ENCODE results near the gene MAGI1.

Gene MAGI1

GRCh38 chr3:65883613-65884012, 155.1 kb downstream of the MAGI1 start:
- no peak overlapping the region for H3K4me3 ChIP-seq (replicated peaks; ENCODE audit: insufficient read depth, low read length)
- TF ChIP-seq, protein P1, sequence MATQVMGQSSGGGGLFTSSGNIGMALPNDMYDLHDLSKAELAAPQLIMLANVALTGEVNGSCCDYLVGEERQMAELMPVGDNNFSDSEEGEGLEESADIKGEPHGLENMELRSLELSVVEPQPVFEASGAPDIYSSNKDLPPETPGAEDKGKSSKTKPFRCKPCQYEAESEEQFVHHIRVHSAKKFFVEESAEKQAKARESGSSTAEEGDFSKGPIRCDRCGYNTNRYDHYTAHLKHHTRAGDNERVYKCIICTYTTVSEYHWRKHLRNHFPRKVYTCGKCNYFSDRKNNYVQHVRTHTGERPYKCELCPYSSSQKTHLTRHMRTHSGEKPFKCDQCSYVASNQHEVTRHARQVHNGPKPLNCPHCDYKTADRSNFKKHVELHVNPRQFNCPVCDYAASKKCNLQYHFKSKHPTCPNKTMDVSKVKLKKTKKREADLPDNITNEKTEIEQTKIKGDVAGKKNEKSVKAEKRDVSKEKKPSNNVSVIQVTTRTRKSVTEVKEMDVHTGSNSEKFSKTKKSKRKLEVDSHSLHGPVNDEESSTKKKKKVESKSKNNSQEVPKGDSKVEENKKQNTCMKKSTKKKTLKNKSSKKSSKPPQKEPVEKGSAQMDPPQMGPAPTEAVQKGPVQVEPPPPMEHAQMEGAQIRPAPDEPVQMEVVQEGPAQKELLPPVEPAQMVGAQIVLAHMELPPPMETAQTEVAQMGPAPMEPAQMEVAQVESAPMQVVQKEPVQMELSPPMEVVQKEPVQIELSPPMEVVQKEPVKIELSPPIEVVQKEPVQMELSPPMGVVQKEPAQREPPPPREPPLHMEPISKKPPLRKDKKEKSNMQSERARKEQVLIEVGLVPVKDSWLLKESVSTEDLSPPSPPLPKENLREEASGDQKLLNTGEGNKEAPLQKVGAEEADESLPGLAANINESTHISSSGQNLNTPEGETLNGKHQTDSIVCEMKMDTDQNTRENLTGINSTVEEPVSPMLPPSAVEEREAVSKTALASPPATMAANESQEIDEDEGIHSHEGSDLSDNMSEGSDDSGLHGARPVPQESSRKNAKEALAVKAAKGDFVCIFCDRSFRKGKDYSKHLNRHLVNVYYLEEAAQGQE (IDR thresholded peaks at IDR 0.05; ENCODE audit: insufficient replicate concordance, low read depth): no peak
- TF ChIP-seq, protein P2, sequence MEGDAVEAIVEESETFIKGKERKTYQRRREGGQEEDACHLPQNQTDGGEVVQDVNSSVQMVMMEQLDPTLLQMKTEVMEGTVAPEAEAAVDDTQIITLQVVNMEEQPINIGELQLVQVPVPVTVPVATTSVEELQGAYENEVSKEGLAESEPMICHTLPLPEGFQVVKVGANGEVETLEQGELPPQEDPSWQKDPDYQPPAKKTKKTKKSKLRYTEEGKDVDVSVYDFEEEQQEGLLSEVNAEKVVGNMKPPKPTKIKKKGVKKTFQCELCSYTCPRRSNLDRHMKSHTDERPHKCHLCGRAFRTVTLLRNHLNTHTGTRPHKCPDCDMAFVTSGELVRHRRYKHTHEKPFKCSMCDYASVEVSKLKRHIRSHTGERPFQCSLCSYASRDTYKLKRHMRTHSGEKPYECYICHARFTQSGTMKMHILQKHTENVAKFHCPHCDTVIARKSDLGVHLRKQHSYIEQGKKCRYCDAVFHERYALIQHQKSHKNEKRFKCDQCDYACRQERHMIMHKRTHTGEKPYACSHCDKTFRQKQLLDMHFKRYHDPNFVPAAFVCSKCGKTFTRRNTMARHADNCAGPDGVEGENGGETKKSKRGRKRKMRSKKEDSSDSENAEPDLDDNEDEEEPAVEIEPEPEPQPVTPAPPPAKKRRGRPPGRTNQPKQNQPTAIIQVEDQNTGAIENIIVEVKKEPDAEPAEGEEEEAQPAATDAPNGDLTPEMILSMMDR (IDR thresholded peaks at IDR 0.05; ENCODE audit: insufficient read depth, low read length): no peak
- TF ChIP-seq POLR2AphosphoS5 (IDR thresholded peaks at IDR 0.05; ENCODE audit: low read depth): no peak
- no peak for TF ChIP-seq GABPA (IDR thresholded peaks at IDR 0.05; ENCODE audit: low read depth)
- TF ChIP-seq SPI1 (IDR thresholded peaks at IDR 0.05; ENCODE audit: borderline replicate concordance, low read depth): no peak
- H3K27me3 ChIP-seq (ENCODE audit: insufficient read depth, poor library complexity, severe bottlenecking): no peaks in the 10 kb centered on the region
- H3K27ac ChIP-seq (replicated peaks): no peak overlapping the region
- no peak for DNase-seq (ENCODE audit: low read depth in 1 of 2, low spot score in 1 of 2)

GRCh38 chr3:65880350-65880749, 158.4 kb downstream of the MAGI1 start:
- H3K27me3 ChIP-seq (ENCODE audit: insufficient read depth, poor library complexity, severe bottlenecking): no peaks in the 10 kb centered on the region
- H3K4me3 ChIP-seq (replicated peaks; ENCODE audit: insufficient read depth, low read length): no peak overlapping the region
- no peak overlapping the region for H3K27ac ChIP-seq (replicated peaks)
- TF ChIP-seq, protein P2 (IDR thresholded peaks at IDR 0.05; ENCODE audit: insufficient read depth, low read length): no peak
- TF ChIP-seq SPI1 (IDR thresholded peaks at IDR 0.05; ENCODE audit: borderline replicate concordance, low read depth) (no peak), POLR2AphosphoS5 (IDR thresholded peaks at IDR 0.05; ENCODE audit: low read depth) (no peak), GABPA (IDR thresholded peaks at IDR 0.05; ENCODE audit: low read depth) (no peak)
- DNase-seq (ENCODE audit: low read depth in 1 of 2, low spot score in 1 of 2): no peak

DNA sequence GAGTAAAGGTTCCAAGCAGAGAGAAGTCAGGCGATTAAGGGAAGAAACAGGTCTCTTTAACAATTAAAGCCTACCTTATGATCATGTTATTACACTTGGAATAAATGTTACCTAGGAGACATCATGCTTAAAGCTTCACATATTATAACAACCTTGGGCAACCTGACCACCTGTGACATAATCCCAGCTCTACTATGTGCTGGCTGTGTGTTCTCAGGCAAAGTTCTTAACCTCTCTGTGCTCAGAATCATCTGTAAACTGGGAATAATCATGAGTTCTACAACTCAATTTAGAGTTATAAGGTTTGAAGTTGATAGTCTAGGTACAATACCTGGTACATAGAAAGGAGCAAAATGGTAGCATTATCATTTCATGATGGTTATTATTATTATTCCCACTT, 159.3 kb downstream of the MAGI1 start:
- DNase-seq (ENCODE audit: low read depth in 1 of 2, low spot score in 1 of 2): no peak
- TF ChIP-seq GABPA (IDR thresholded peaks at IDR 0.05; ENCODE audit: low read depth) (no peak), POLR2AphosphoS5 (IDR thresholded peaks at IDR 0.05; ENCODE audit: low read depth) (no peak), SPI1 (IDR thresholded peaks at IDR 0.05; ENCODE audit: borderline replicate concordance, low read depth) (no peak)
- TF ChIP-seq, protein P1 (IDR thresholded peaks at IDR 0.05; ENCODE audit: insufficient replicate concordance, low read depth): no peak
- TF ChIP-seq, protein P2 (IDR thresholded peaks at IDR 0.05; ENCODE audit: insufficient read depth, low read length): no peak
- H3K27ac ChIP-seq (replicated peaks): no peak overlapping the region
- H3K27me3 ChIP-seq (ENCODE audit: insufficient read depth, poor library complexity, severe bottlenecking): no peaks in the 10 kb centered on the region
- no peak overlapping the region for H3K4me3 ChIP-seq (replicated peaks; ENCODE audit: insufficient read depth, low read length)

GRCh38 chr3:65878831-65879230, 159.9 kb downstream of the MAGI1 start:
- no peak for DNase-seq (ENCODE audit: low read depth in 1 of 2, low spot score in 1 of 2)
- no peak overlapping the region for H3K27ac ChIP-seq (replicated peaks)
- no peak for TF ChIP-seq POLR2AphosphoS5 (IDR thresholded peaks at IDR 0.05; ENCODE audit: low read depth)
- TF ChIP-seq, protein P2 (IDR thresholded peaks at IDR 0.05; ENCODE audit: insufficient read depth, low read length): no peak
- TF ChIP-seq GABPA (IDR thresholded peaks at IDR 0.05; ENCODE audit: low read depth): no peak
- no peak for TF ChIP-seq SPI1 (IDR thresholded peaks at IDR 0.05; ENCODE audit: borderline replicate concordance, low read depth)
- TF ChIP-seq, protein P1 (IDR thresholded peaks at IDR 0.05; ENCODE audit: insufficient replicate concordance, low read depth): no peak
- no peak overlapping the region for H3K4me3 ChIP-seq (replicated peaks; ENCODE audit: insufficient read depth, low read length)
- no peaks in the 10 kb centered on the region for H3K27me3 ChIP-seq (ENCODE audit: insufficient read depth, poor library complexity, severe bottlenecking)

Data from HL-60 (cell line).